HG03457 (cell line): ENCODE results near the gene SCAF1.
A peak's percentile ranks its signal among the peaks of the same experiment; 100 is the strongest.

ENCODE experiments used
- ATAC-seq: cut with Tn5 transposase; IDR thresholded peaks from one replicate; pipeline ENCODE4 v1.9.1; 2021; ENCODE audit warnings: moderate number of reproducible peaks; ENCODE audit not compliant: unreplicated experiment

SCAF1 gene, protein sequence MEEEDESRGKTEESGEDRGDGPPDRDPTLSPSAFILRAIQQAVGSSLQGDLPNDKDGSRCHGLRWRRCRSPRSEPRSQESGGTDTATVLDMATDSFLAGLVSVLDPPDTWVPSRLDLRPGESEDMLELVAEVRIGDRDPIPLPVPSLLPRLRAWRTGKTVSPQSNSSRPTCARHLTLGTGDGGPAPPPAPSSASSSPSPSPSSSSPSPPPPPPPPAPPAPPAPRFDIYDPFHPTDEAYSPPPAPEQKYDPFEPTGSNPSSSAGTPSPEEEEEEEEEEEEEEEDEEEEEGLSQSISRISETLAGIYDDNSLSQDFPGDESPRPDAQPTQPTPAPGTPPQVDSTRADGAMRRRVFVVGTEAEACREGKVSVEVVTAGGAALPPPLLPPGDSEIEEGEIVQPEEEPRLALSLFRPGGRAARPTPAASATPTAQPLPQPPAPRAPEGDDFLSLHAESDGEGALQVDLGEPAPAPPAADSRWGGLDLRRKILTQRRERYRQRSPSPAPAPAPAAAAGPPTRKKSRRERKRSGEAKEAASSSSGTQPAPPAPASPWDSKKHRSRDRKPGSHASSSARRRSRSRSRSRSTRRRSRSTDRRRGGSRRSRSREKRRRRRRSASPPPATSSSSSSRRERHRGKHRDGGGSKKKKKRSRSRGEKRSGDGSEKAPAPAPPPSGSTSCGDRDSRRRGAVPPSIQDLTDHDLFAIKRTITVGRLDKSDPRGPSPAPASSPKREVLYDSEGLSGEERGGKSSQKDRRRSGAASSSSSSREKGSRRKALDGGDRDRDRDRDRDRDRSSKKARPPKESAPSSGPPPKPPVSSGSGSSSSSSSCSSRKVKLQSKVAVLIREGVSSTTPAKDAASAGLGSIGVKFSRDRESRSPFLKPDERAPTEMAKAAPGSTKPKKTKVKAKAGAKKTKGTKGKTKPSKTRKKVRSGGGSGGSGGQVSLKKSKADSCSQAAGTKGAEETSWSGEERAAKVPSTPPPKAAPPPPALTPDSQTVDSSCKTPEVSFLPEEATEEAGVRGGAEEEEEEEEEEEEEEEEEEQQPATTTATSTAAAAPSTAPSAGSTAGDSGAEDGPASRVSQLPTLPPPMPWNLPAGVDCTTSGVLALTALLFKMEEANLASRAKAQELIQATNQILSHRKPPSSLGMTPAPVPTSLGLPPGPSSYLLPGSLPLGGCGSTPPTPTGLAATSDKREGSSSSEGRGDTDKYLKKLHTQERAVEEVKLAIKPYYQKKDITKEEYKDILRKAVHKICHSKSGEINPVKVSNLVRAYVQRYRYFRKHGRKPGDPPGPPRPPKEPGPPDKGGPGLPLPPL

DNA sequence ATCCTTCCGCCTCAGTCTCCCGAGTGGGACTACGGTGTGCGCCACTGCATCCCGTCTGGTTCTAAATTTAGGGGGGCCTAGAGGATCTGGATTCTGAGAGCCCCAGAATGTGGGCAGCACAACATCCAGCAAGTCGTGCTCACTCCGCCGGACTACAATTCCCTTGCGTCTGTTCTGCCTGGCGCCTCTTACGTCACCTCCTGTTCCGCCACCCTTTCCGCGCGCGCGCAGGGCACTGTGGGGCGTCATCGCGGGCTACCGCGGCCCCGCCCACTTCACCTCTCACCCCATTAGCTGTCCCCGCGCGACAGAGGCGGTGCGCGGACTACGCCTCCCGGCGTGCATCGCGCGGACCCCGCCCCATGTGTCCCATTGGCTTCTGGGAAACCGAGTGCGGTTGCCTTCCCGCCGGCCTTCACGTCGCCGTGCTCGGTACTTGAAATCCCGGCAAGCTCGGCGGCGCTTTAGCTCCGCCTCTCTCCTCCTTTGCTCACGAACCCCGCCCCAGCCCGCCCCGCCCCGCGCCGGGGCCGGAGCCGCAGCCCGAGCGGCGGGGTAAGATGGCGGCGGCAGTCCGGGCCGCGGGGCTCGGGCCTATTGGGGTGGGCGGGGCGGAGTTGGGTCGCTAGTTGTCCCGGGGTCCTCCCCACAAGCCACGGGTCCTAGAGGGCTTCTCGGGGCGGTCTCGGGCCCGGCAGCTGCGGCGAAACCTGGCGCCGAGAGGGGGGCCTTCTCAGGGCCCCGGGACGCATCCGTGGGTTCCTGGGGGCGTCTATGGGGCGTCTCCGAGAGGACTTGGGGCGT is at the start of gene SCAF1:
TSS of gene SCAF1 (plus strand) at position 522 of the 804 bp plus-strand sequence. CDS start 2,818 bp downstream, outside the sequence.
- peak; percentile 42 for ATAC-seq

DNA sequence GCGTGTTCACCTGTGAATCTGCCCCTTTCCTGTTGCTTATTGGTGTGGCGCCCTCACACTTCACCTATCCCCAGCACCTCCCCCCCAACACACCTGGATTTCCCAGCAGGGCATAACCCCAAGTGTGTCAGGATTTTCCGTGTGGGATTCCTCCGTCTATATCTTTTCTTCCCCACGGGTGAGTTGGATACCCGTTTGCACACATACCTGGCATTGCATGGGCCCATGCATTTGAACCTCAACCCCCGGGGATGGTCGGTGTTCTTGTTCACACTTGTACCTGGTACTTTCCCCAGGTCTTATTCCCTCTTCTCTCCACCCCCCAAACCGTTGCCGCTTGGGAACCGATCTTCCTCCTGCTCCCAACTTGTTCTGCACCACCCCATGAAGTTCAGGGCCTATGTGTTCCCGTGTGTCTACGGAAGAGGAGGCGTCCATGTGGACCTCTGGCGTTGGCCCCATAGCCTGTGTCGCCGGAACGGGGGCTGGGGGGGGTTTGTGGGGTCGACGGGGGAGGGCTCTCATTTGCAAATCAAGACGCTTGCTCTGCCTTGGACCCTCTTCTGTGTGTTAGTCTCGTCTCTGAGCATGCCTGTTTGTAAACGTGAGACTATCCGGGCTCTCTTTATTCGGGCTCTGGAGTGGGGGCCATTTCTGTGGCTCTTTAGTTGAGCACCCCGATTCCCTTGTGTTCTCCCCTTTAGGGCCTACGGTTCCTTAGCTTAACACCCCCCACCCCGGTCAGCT is 49.4 kb upstream of the SCAF1 start:
- no peak for ATAC-seq

DNA sequence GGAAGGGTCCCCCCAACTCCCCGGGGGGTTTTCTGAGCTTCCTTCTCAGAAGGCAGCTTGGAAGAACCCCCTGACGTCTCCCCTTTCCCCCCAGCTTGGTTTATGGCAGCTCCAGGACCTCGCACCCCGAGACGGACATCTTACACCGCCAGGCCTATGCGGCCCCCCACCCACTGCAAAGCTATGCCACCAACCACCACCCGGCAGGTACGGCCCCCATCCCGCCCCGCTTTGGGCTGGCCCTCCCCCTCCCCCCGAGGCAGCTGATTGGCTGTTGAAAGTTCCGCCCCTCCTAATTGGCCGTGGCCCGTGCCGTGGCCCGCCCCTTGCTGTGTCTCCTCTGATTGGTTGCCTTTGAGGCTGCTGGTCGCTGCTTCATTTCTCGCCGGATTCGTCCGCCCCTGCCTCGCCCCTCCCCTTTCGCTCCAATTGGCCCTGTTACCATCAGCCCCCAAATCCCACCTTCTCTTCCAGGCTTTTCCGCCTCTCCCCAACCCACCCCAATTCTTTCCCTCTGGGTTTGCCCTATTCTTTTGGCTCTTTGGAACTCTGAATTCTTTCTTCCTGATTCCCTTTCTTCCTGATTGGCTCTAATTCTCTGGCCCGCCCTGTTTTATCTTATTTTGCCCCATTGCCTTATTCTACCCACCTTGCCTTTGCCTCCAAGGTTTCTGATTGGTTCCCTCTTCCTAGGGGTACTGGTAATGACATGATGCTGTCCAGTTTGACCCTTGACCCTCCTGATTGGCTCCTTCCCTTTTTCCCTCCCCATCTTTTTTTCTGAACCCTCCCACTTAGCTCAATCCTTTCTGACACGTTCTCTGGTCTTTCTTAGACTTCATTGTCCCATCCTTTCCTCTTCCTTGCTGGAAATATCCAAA is 48.5 kb upstream of the SCAF1 start:
- peak; percentile 35 for ATAC-seq

DNA sequence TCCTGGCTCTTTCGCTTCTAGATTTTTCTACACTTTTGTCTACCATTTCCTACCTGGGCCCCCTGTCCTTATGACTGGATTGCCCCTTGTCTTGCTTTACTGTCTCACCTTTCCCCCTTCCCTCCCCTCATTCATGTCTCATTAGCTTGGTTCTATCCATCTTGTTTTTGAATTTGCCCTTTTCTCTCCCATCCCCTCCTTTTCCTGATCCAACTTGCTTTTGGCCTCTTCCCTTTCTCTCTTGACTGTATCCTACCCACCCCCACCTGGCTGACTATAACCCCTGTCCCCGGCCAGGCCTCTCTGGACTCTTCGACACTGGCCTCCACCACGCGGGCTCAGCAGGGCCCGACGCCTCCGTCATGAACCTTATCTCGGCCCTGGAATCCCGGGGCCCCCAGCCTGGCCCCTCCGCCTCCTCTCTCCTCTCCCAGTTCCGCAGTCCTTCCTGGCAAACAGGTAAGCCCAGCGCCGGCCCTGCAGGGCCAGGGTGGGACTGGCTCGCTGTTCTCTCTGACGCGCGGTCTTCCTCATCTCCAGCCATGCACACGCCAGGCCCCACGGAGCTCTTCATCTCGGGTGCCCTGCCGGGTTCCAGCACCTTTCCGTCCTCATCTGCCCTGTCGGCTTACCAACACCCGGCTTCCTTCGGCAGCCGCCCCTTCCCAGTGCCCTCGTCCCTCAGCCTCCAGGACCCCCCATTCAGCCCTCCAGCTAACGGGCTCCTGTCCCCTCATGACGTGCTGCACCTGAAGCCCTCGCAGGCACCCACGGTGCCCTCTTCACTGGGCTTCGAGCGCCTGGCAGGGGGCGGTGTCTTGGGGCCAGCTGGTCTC is 47.6 kb upstream of the SCAF1 start:
- no peak for ATAC-seq

DNA sequence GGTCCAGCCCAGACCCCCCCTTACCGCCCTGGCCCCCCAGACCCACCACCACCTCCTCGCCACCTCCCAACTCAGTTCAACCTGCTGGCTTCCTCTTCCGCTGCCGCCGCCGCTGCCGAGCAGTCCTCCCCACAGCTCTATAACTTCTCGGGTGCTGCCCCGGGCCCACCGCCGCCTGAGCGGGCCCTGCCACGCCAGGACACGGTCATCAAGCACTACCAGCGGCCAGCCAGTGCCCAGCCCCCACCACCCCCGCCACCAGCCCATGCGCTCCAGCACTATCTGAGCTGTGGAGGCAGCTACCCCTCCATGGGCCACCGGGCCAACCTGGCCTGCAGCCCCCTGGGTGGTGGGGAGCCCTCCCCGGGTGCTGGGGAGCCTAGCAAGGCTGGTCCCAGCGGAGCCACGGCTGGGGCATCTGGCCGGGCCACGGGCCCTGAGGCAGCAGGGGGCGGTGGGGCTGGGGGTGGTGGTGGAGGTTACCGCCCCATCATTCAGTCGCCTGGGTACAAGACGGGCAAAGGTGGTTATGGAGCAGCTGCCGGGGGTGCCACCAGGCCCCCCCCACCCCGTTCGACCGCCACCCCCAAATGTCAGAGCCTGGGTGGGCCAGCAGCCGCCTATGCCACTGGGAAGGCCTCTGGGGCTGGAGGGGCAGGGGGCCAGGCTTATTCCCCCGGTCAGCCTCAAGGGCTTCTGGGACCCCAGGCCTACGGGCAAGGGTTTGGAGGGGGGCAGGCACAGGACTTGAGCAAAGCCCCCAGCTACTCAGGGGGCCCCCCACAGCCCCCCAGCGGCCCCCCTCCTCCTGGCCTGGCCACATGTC is 46.8 kb upstream of the SCAF1 start:
- no peak for ATAC-seq

DNA sequence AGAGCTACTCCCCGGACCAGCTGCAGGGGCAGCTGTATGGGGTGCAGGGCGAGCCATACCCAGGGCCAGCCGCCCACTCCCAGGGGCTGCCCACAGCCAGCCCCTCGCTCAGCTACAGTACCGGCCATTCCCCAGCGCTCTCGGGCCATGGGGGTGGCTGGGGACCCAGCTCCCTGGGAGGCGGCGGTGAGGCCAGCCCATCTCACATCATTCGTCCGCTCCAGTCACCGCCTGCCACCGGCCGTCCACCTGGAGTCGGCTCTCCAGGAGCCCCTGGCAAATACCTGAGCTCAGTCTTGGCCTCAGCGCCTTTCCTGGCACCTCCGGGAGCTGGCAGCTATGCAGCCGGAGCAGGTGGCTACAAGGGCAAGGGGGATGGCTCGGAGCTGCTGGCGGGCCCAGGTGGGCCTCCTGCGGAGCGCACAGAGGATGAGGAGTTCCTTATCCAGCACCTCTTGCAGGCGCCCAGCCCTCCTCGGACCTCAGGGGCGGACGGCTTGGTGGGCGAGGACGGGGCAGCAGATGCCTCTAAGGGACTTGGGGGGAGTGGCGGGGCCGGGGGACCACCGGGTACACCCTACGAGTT is 46.1 kb upstream of the SCAF1 start:
- ATAC-seq: no peak

DNA sequence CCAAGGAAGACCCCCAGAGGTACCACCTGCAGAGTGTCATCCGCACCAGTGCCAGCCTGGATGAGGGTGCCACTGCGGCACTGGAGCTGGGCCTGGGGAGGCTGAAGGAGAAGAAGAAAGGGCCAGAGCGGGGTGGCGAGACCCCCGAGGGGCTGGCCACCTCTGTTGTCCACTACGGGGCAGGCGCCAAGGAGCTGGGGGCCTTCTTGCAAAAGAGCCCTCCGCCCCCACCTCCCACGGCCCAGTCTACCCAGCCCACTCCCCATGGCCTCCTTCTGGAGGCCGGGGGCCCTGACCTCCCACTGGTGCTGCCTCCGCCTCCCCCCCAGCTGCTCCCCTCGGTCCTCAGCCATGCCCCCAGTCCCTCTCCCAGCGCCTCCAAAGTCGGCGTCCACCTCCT is 45.6 kb upstream of the SCAF1 start:
- no peak for ATAC-seq

DNA sequence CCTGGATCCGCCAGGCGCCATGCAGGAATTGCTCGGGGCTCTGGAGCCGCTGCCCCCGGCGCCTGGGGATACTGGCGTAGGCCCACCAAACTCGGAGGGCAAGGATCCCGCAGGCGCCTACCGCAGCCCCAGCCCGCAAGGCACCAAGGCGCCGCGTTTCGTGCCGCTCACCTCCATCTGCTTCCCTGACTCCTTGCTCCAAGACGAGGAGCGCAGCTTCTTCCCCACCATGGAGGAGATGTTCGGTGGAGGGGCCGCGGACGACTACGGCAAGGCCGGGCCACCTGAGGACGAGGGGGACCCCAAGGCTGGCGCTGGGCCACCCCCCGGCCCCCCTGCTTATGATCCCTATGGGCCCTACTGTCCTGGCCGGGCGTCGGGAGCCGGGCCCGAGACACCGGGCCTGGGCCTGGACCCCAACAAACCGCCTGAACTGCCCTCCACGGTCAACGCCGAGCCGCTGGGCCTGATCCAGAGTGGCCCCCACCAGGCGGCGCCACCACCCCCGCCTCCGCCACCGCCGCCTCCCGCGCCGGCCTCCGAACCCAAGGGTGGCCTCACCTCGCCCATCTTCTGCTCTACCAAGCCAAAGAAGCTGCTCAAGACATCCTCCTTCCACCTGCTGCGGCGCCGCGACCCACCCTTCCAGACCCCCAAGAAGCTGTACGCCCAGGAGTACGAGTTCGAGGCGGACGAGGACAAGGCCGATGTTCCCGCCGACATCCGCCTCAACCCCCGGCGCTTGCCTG is 44.9 kb upstream of the SCAF1 start:
- ATAC-seq: no peak

DNA sequence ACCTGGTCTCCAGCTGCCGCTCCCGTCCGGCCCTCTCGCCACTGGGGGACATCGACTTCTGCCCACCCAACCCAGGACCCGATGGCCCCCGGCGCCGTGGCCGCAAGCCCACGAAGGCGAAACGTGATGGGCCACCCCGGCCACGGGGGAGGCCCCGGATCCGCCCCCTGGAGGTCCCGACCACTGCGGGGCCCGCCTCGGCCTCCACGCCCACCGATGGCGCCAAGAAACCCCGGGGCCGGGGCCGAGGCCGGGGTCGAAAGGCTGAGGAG is 44.4 kb upstream of the SCAF1 start:
- no peak for ATAC-seq

DNA sequence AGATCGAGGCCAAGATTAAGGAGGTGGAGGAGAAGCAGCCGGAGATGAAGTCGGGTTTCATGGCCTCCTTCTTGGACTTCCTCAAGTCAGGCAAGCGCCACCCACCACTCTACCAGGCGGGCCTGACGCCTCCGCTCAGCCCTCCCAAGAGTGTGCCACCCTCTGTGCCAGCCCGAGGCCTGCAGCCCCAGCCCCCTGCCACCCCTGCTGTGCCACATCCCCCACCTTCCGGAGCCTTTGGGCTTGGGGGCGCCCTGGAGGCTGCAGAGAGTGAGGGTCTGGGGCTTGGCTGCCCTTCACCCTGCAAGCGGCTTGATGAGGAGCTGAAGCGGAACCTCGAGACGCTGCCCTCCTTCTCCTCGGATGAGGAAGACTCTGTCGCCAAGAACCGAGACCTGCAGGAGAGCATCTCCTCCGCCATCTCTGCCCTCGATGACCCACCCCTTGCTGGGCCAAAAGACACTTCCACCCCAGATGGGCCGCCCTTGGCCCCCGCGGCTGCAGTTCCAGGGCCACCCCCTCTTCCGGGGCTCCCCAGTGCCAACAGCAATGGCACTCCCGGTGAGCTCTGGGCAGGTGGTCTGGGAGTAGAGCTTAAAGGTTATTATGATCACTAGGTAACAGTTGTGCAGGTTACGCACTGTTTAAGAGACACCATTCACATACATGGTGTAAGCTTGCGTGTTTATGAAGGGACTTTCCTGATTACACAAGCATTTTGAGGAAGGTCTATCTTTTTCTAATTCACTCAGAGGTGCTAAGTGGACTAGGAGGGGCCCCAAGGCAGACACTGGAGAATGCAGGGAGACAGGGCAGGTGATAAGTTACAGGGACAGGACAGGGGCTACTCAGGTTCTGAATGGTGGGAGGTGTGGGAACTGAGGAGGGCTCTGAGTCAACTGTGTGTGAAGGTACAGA is 42.4 kb upstream of the SCAF1 start:
- no peak for ATAC-seq

DNA sequence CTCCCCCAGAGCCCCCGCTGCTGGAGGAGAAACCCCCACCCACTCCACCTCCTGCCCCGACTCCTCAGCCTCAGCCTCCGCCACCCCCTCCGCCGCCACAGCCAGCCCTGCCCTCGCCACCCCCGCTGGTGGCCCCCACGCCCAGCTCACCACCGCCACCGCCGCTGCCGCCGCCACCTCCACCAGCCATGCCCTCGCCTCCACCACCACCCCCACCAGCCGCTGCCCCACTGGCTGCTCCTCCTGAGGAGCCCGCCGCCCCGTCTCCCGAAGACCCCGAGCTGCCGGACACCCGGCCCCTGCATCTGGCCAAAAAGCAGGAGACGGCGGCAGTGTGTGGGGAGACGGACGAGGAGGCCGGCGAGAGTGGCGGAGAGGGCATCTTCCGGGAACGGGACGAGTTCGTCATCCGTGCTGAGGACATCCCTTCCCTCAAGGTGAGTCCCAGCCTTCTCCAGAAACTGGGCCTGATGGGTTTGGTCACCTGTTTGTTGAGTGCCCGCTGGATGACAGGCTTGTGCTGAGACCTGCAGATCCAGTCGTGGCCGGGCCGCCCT is 40.4 kb upstream of the SCAF1 start:
- ATAC-seq: no peak

DNA sequence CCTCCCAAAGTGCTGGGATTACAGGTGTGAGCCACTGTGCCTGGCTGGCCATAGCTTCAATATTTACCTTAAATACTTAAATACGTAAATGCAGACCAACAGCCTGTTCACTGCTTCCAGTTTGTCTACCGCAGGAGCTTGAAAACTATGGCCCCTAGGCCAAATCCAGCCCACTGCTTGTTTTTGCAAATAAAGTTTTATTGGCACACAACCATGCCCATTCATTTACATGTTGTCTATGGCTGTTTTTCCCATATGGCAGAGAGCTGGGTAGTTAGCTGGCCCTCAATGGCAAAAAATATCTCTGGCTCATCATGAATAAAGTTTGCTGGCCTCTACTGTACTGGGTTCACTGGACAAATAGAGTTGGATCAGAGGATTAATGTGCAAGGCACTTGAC is 39.2 kb upstream of the SCAF1 start:
- ATAC-seq: no peak

DNA sequence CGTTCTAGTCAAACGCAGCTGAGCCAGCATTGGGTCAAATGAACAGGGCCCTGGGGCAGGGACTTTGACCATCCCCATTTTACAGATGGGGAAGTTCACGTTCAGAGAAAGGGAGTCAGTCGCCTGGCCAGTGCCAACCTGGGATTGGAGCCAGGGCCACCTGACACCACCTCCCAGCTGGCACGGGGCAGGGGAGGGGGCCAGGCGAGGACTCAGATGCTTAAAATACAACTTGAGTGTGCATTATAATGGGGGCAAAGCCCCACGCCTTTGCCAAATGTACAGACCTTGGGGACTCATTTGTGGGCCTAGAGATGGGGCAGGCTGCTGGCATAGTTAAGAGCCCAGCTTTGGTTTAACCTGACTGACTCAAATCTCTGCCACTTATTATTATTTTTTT is 36.4 kb upstream of the SCAF1 start:
- ATAC-seq: no peak

DNA sequence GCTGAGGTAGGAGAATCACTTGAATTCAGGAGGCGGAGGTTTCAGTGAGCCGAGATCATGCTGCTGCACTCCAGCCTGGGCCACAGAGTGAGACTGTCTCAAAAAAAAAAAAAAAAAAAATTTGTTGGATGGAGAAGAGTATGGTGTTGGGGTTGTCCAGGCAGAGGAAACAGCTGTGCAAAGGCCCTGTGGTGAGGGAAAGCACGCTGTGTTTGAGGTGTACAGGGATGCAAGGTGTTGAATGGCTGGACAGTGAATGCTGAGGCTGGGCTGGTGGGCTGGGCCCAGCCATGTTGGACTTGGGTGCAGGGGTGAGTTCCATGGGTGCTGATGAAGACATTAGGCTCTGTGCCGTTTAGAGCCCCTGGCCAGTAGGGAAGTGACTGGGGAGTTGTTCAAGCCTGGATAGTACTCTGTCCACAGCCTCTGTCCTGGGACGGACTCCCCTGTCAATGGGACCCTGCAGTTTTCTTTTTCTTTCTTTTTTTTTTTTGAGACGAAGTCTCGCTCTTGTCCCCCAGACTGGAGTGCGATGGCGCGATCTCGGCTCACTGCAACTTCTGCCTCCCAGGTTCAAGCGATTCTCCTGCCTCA is 32.4 kb upstream of the SCAF1 start:
- ATAC-seq: no peak
